GM10847 (cell line): Measurements from ENCODE around the gene EXOC3L4.

ENCODE experiments used
- POLR2A ChIP-seq: IDR thresholded peaks from 2 replicates; pipeline ENCODE4 v1.6.1; 2011; ENCODE audit not compliant: insufficient read length; ENCODE audit errors: extremely low read depth

The EXOC3L4 gene

GRCh38 chr14:103104654-103105452 is 10.3 kb downstream of the EXOC3L4 start:
- no peak for TF ChIP-seq POLR2A

DNA sequence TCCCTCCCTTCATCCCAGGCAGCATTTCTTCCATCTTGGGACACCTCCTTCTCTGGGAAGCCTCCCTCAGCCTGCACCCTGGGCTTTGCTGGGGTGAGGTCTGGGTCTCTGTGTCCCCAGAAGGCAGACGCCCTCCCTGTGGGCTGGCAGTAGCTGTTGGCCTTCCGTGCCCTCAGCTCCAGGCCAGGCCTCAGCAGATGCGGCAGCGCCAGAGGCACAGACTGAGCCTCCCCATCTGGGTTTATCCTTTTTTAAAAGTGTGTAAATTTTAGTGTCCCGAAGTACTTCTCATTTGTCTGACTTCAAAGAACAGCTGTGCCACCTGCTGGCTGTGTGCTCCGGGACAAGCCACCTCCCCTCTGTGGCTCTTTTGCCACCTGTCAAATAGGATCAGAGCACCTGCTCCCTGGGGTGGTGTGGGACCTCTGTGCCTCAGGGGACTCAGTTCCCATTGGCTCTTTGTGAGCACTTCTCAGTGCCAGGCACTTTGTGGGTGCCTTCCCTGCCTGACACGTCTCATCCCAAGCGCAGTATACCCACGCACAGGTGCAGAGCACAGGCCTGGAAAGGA is 11.1 kb downstream of the EXOC3L4 start:
- TF ChIP-seq POLR2A, result no peak

DNA sequence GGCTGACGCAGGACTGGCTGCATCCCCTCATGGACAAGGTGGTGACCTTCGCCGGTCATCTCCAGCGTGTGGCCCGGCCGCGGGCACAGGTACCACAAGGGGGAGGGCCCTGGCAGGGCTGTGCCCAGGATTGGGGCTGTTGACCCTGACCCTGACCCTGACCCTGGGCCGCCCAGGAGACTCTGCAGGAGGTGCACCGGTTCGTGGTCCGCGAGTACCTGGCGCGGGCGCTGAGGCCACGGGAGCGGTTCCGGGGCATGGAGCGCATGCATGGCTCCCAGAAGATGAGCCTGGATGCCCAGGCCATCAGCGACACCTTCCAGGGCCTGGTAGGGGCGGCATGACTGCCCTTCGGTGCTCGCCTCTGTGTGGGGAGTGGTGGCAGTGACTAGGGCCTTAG is 12.9 kb downstream of the EXOC3L4 start:
- TF ChIP-seq POLR2A, result no peak

- no peak for TF ChIP-seq POLR2A
Measured at GRCh38 chr14:103107941-103108748, 13.6 kb downstream of the EXOC3L4 start.

DNA sequence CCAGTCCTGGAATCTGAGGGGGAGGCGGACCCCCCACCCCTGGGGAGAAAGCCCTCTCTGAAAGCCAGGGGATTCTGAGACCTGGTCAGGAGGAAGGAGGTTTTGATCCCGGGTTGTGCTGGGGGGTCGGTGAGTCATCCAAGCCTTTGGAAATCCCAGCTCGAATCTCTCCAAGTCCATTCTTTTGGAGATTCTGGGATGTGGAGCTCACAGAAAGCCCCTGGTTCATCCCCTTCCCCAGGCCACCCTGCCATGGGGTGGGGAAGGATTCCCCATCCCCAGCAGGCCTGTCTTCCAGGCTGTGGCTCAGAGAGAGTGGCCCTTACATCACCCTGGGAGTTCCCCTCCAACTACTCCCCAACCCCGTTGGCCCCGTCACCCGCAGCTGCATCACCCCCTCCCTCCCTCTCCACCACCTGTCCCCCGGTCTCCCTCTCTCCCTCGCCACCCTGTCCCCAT is 14.3 kb downstream of the EXOC3L4 start:
- no peak for TF ChIP-seq POLR2A

DNA sequence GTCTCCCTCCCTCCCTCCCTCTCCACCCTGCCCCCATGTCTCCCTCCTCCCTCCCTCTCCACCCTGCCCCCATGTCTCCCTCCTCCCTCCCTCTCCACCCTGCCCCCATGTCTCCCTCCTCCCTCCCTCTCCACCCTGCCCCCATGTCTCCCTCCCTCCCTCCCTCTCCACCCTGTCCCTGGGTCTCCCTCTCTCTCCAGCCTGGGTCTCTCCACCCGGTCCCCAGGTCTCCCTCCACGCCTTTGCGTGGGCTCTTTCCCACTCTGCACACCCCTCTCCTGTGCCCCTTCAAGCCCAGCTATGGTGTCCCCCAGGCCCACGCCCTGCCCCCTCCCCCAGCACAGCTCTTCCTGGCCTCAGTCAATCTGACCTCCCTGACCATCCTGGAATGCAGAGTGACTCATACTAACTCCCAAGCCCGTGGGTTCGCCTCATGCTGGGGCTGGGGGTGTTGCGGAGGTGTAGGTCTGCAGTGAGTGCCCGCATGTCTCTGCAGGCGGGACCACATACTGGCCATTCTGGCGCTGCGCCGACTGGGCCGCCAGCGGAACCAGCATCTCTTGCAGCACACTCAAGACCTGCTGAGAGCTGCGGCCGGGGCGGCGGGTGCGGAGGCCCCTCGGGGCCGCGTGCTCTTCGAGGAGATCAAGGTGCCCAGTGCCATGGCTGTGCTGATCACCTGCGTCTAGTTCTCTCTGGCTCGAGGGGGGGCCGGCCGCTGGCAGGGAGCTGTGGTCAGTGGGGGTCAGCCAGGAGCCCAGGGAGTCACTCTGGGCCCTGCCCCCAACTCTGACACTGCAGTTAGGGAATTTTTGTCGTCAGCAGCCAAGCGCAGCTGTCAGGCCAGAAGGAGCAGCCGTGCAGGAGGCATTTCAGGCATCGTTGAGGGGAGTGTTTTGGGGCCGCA is 15.3 kb downstream of the EXOC3L4 start:
- no peak for TF ChIP-seq POLR2A

DNA sequence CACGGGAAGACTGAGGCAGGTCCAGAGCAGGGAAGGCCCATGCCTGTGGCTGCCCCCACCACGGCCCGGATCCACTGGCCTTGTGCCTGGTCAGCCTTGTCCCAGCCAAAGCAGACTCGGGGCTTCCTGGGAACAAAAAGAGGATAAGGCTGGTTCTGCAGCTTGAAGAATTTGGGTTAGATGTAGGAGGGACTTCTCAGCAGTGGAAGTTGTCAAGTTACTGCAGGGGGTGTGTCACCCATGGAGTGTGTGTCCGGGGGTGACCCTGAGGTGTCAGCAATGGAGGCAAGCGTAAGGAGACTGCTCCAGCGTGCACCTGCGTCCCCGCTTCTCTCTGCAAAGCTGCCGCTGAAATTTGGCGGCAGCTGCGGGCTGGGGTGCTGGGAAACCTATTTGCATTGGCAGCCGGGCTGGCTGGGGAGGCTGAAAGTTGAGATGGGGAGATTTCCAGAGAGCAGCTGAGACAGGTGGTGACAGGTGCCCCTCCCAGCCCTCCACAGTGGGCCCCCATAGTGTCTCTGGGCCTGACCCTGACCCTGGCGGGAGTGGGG is 16.2 kb downstream of the EXOC3L4 start:
- TF ChIP-seq POLR2A, result no peak

DNA sequence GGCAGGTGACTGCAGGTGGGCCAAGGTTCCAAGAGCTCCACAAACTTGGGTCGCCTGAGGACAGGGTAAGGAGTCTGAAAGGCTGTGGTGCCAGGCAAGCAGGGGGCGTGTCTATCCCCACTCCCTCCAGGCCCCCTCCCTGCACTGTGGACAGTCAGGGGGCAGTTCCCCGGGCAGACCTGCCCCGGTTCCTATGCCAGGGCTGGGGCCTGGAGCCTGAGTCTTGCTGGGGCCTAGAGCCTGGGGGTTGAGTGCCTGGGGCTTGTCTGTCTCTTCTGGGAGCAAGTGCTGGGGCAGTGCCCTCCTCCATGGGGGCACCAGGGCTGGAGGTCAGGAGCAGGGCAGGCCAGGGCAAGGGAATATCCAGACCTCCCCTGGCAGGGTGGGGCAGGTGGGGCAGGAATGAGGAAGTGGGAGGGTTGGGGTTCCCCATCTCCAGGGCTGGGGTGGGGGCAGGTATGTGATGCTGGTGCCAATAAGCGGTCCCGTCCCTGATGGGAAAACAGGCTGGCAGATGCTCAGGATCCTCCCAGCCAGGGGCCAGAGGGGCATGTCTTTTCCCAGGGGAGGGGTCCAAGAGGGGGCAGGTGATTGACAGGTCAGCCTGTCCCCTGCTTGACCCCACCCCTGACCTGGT is 16.8 kb downstream of the EXOC3L4 start:
- TF ChIP-seq POLR2A, result no peak

GRCh38 chr14:103112400-103113243 is 18.1 kb downstream of the EXOC3L4 start:
- no peak for TF ChIP-seq POLR2A

- no peak for TF ChIP-seq POLR2A
Measured at GRCh38 chr14:103113303-103113702, 18.8 kb downstream of the EXOC3L4 start.

GRCh38 chr14:103113774-103114173 is 19.2 kb downstream of the EXOC3L4 start:
- no peak for TF ChIP-seq POLR2A

DNA sequence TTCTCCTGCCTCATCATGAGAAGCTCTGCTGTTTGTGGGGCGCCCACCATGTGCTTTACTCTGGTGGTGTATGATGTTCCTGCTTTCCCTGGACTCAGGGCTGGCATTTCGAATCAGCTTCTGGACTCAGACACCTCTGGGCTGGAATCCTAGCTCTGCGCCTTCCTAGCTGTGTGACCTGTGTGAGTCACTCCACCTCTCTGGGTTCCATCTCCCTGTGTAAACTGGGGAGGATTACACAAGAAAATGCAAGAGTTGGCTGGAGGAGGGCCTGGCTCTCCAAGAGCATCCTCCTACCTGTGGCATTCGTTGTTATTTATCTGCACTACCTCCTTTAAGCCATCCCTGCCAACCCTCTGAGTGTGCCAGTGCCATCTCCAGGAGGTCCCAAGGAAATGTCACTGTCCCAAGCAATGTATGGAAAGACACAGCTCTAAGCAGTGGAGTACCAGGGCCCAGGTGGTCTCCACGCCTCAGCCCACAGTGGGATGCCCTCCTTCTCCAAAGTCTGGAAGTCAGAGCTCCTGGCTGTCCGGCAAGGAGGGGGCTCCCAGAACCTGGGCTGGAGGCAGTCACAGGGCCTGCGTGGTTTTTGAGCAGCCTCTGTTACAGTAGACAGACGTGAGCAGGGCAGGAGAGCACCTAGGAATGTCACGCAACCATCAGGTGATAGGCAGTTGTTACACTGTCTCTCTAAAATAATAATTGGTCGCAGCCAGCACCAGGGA is 21.5 kb downstream of the EXOC3L4 start:
- no peak for TF ChIP-seq POLR2A

- no peak for TF ChIP-seq POLR2A
Measured at GRCh38 chr14:103116636-103117035, 22.1 kb downstream of the EXOC3L4 start.
